Trophoblast cell (in vitro differentiated cells and primary cell): ENCODE results near the gene SDR9C7.
"Not testable (repeated sequence)": the region's sequence is repeated elsewhere in the genome, so short reads cannot be mapped to it uniquely, and the experiment has no call there.

ENCODE experiments used
- DNase-seq, 2 donors: peaks; one replicate each; pipeline ENCODE4 v3.0.0-alpha.2; 2016
- H2AFZ ChIP-seq: 2 replicates; pipeline ENCODE4 v1.6.1; 2013; ENCODE audit warnings: low read length, moderate library complexity, mild to moderate bottlenecking; ENCODE audit not compliant: insufficient read depth, poor library complexity
- H2AK5ac ChIP-seq: 2 replicates; pipeline ENCODE4 v1.6.1; 2013; ENCODE audit warnings: mild to moderate bottlenecking, low read length
- H2BK120ac ChIP-seq: 2 replicates; pipeline ENCODE4 v1.6.1; 2013; ENCODE audit warnings: low read length, mild to moderate bottlenecking, moderate library complexity; ENCODE audit not compliant: insufficient read depth, poor library complexity
- H2BK12ac ChIP-seq: 2 replicates; pipeline ENCODE4 v1.6.1; 2013; ENCODE audit warnings: mild to moderate bottlenecking, low read length, moderate library complexity
- H2BK5ac ChIP-seq: 2 replicates; pipeline ENCODE4 v1.6.1; 2013; ENCODE audit warnings: low read length, low read depth, moderate library complexity, mild to moderate bottlenecking; ENCODE audit not compliant: poor library complexity
- H3K14ac ChIP-seq: 2 replicates; pipeline ENCODE4 v1.6.1; 2013; ENCODE audit warnings: mild to moderate bottlenecking, low read length
- H3K18ac ChIP-seq: 2 replicates; pipeline ENCODE4 v1.6.1; 2013; ENCODE audit warnings: mild to moderate bottlenecking, low read length
- H3K23ac ChIP-seq: 2 replicates; pipeline ENCODE4 v1.6.1; 2013; ENCODE audit warnings: low read length
- H3K27ac ChIP-seq: 2 replicates; pipeline ENCODE4 v1.5.1; 2013; ENCODE audit warnings: low read depth, mild to moderate bottlenecking, inconsistent platforms, low read length, moderate library complexity
- H3K27me3 ChIP-seq: 2 replicates; pipeline ENCODE4 v1.6.1; 2013; ENCODE audit warnings: inconsistent platforms, mild to moderate bottlenecking, low read length, moderate library complexity; ENCODE audit not compliant: insufficient read depth
- H3K36me3 ChIP-seq, 2 experiments: 1 replicate in 1 of 2; 2 replicates in 1 of 2; pipeline ENCODE4 v1.6.1; 2013; ENCODE audit warnings: low read length in 2 of 2, mild to moderate bottlenecking in 2 of 2, moderate library complexity in 1 of 2; ENCODE audit not compliant: insufficient read depth in 2 of 2, control insufficient read depth in 1 of 2
- H3K4ac ChIP-seq: 2 replicates; pipeline ENCODE4 v1.6.1; 2013; ENCODE audit warnings: low read depth, mild to moderate bottlenecking, low read length, moderate library complexity
- H3K4me1 ChIP-seq, 2 experiments: 1 replicate in 1 of 2; 2 replicates in 1 of 2; pipeline ENCODE4 v1.6.1; 2013; ENCODE audit warnings: low read length in 2 of 2, mild to moderate bottlenecking in 2 of 2, moderate library complexity in 1 of 2; ENCODE audit not compliant: insufficient read depth in 2 of 2, control insufficient read depth in 1 of 2
- H3K4me2 ChIP-seq: 2 replicates; pipeline ENCODE4 v1.6.1; 2013; ENCODE audit warnings: inconsistent platforms, mild to moderate bottlenecking, low read length, moderate library complexity
- H3K4me3 ChIP-seq: 2 replicates; pipeline ENCODE4 v1.5.1; 2013; ENCODE audit warnings: mild to moderate bottlenecking, low read depth, low read length, inconsistent platforms
- H3K79me1 ChIP-seq: one replicate; pipeline ENCODE4 v1.6.1; 2013; ENCODE audit warnings: low read length
- H3K79me2 ChIP-seq: 2 replicates; pipeline ENCODE4 v1.6.1; 2013; ENCODE audit warnings: low read length, mild to moderate bottlenecking; ENCODE audit not compliant: control insufficient read depth, insufficient read depth, poor library complexity
- H3K9ac ChIP-seq: 2 replicates; pipeline ENCODE4 v1.6.1; 2013; ENCODE audit warnings: mild to moderate bottlenecking, low read length
- H3K9me3 ChIP-seq: 2 replicates; pipeline ENCODE4 v1.6.1; 2013; ENCODE audit warnings: low read depth, mild to moderate bottlenecking, control low read depth, inconsistent platforms, low read length; ENCODE audit not compliant: insufficient read depth
- H4K12ac ChIP-seq: 2 replicates; pipeline ENCODE4 v1.6.1; 2013; ENCODE audit warnings: low read depth, mild to moderate bottlenecking, low read length, moderate library complexity
- H4K8ac ChIP-seq: 2 replicates; pipeline ENCODE4 v1.6.1; 2013; ENCODE audit warnings: low read depth, mild to moderate bottlenecking, low read length, moderate library complexity
- H4K91ac ChIP-seq: one replicate; pipeline ENCODE4 v1.6.1; 2013; ENCODE audit warnings: low read depth, mild to moderate bottlenecking, low read length, moderate library complexity
- WGBS: extraction: QIAGEN DNeasy Blood & Tissue Kit; methylation state at CpG from one replicate; pipeline ENCODE4 v1.1.7; 2013; ENCODE audit warnings: missing lambda C conversion rate; ENCODE audit not compliant: insufficient read length, insufficient coverage; ENCODE audit errors: extremely low coverage; 5-methylcytosine and 5-hydroxymethylcytosine counted together

The SDR9C7 gene

GRCh38 chr12:56974224-56974623 is 40.0 kb upstream of the SDR9C7 start:
- not testable (repeated sequence) for H2BK5ac ChIP-seq, H3K4me3 ChIP-seq, H2BK120ac ChIP-seq, H3K14ac ChIP-seq, H3K36me3 ChIP-seq, H4K8ac ChIP-seq, H3K79me2 ChIP-seq, H3K18ac ChIP-seq, H3K27me3 ChIP-seq, DNase-seq, H2AFZ ChIP-seq, H3K4ac ChIP-seq, H2BK12ac ChIP-seq, H3K9ac ChIP-seq, H3K79me1 ChIP-seq, H4K91ac ChIP-seq, H3K9me3 ChIP-seq, H3K23ac ChIP-seq, H3K4me2 ChIP-seq, H3K27ac ChIP-seq, H2AK5ac ChIP-seq, H3K4me1 ChIP-seq, H4K12ac ChIP-seq
- WGBS, result no CpG with 5 or more reads among the region's 3 CpGs

GRCh38 chr12:56968910-56969309 is 34.7 kb upstream of the SDR9C7 start:
- not testable (repeated sequence) for H3K18ac ChIP-seq

GRCh38 chr12:56965997-56966642 is 31.9 kb upstream of the SDR9C7 start:
- H2BK120ac ChIP-seq, H3K18ac ChIP-seq, H4K12ac ChIP-seq, H3K79me1 ChIP-seq, H3K4me1 ChIP-seq, H3K9me3 ChIP-seq, H2BK5ac ChIP-seq, H3K79me2 ChIP-seq, H4K8ac ChIP-seq, H3K4ac ChIP-seq, H2AFZ ChIP-seq, H3K36me3 ChIP-seq, H2AK5ac ChIP-seq, H3K14ac ChIP-seq, H4K91ac ChIP-seq, H3K27ac ChIP-seq, H3K4me2 ChIP-seq, DNase-seq, H3K4me3 ChIP-seq, H3K23ac ChIP-seq, H2BK12ac ChIP-seq, H3K9ac ChIP-seq, H3K27me3 ChIP-seq: not testable (repeated sequence)
- WGBS, result no CpG with 5 or more reads among the region's 15 CpGs

More at GRCh38 chr12:56968910-56969309, 34.7 kb upstream of the SDR9C7 start:
- H4K8ac ChIP-seq, H3K36me3 ChIP-seq, H2BK120ac ChIP-seq, H3K9ac ChIP-seq, H2BK5ac ChIP-seq, H3K27ac ChIP-seq, H3K4me1 ChIP-seq, H3K23ac ChIP-seq, H2AFZ ChIP-seq, H4K91ac ChIP-seq, H2BK12ac ChIP-seq, H4K12ac ChIP-seq, H3K79me1 ChIP-seq, H3K14ac ChIP-seq, H2AK5ac ChIP-seq, H3K27me3 ChIP-seq, H3K4me3 ChIP-seq, H3K4me2 ChIP-seq, H3K79me2 ChIP-seq, H3K9me3 ChIP-seq, H3K4ac ChIP-seq, DNase-seq: not testable (repeated sequence)
- no CpG with 5 or more reads among the region's 6 CpGs for WGBS

- H4K8ac ChIP-seq, H3K79me2 ChIP-seq, H2BK12ac ChIP-seq, H3K18ac ChIP-seq, H3K4me3 ChIP-seq, H2BK5ac ChIP-seq, H3K9ac ChIP-seq, H3K4me1 ChIP-seq, DNase-seq, H3K79me1 ChIP-seq, H3K4ac ChIP-seq, H2AK5ac ChIP-seq, H3K4me2 ChIP-seq, H3K23ac ChIP-seq, H2BK120ac ChIP-seq, H2AFZ ChIP-seq, H3K14ac ChIP-seq, H3K36me3 ChIP-seq, H3K27ac ChIP-seq, H4K12ac ChIP-seq, H4K91ac ChIP-seq, H3K9me3 ChIP-seq, H3K27me3 ChIP-seq: not testable (repeated sequence)
- no CpG with 5 or more reads among the region's 4 CpGs for whole genome bisulfite sequencing
These were observed 30.9 kb upstream of the SDR9C7 start for GRCh38 chr12:56965124-56965523.
